ENCODE results near the gene TUBB4B.

The TUBB4B gene

GRCh38 chr9:137220317-137221094, 20.6 kb upstream of the TUBB4B start:
- no peak overlapping the region for H3K4me3 ChIP-seq (IDR thresholded peaks at IDR 0.05; ENCODE audit: insufficient read depth, low read depth, low read length)
- H3K79me2 ChIP-seq (ENCODE audit: insufficient read depth, low read depth): no peaks in the 10 kb centered on the region
- peaks cover 10% of the 10 kb centered on the region for H3K4me1 ChIP-seq (ENCODE audit: low read depth, poor library complexity, severe bottlenecking)
- H3K4me2 ChIP-seq: no peak overlapping the region
- no peaks in the 10 kb centered on the region for H4K20me1 ChIP-seq (ENCODE audit: insufficient read depth)
- no peak overlapping the region for H2AFZ ChIP-seq (ENCODE audit: low read depth)
- no peak overlapping the region for H3K9ac ChIP-seq
- no peaks in the 10 kb centered on the region for H3K27me3 ChIP-seq (ENCODE audit: insufficient read depth, low read depth)
- TF ChIP-seq CTCF (conservative IDR thresholded peaks at IDR 0.05; ENCODE audit: low read depth, low read length): no peak
- no peak overlapping the region for H3K27ac ChIP-seq
- no peaks in the 10 kb centered on the region for H3K36me3 ChIP-seq (ENCODE audit: insufficient read depth)

GRCh38 chr9:137221095-137221505, 20.0 kb upstream of the TUBB4B start:
- no peak for TF ChIP-seq CTCF (conservative IDR thresholded peaks at IDR 0.05; ENCODE audit: low read depth, low read length)
- Histone ChIP-seq H3K4me2 (no peak overlapping the region), H3K79me2 (ENCODE audit: insufficient read depth, low read depth) (no peaks in the 10 kb centered on the region), H2AFZ (ENCODE audit: low read depth) (no peak overlapping the region), H3K27me3 (ENCODE audit: insufficient read depth, low read depth) (no peaks in the 10 kb centered on the region; the same call in 1 of the 2 replicates), H3K4me3 (IDR thresholded peaks at IDR 0.05; ENCODE audit: insufficient read depth, low read depth, low read length) (no peak overlapping the region), H3K36me3 (ENCODE audit: insufficient read depth) (no peaks in the 10 kb centered on the region), H3K27ac (no peak overlapping the region), H3K4me1 (ENCODE audit: low read depth, poor library complexity, severe bottlenecking) (peaks cover 10% of the 10 kb centered on the region), H3K9ac (no peak overlapping the region), H4K20me1 (ENCODE audit: insufficient read depth) (no peaks in the 10 kb centered on the region)

GRCh38 chr9:137221506-137222111, 19.5 kb upstream of the TUBB4B start:
- Histone ChIP-seq H3K4me2 (no peak overlapping the region), H3K27me3 (ENCODE audit: insufficient read depth, low read depth) (peaks cover 3% of the 10 kb centered on the region; the same call in 1 of the 2 replicates), H3K27ac (no peak overlapping the region), H3K4me3 (IDR thresholded peaks at IDR 0.05; ENCODE audit: insufficient read depth, low read depth, low read length) (no peak overlapping the region), H3K36me3 (ENCODE audit: insufficient read depth) (no peaks in the 10 kb centered on the region), H4K20me1 (ENCODE audit: insufficient read depth) (no peaks in the 10 kb centered on the region), H3K4me1 (ENCODE audit: low read depth, poor library complexity, severe bottlenecking) (peaks cover 10% of the 10 kb centered on the region), H3K9ac (no peak overlapping the region), H3K79me2 (ENCODE audit: insufficient read depth, low read depth) (no peaks in the 10 kb centered on the region), H2AFZ (ENCODE audit: low read depth) (no peak overlapping the region)
- TF ChIP-seq CTCF (conservative IDR thresholded peaks at IDR 0.05; ENCODE audit: low read depth, low read length): no peak

- H4K20me1 ChIP-seq (ENCODE audit: insufficient read depth): no peaks in the 10 kb centered on the region
- no peaks in the 10 kb centered on the region for H3K36me3 ChIP-seq (ENCODE audit: insufficient read depth)
- no peak for TF ChIP-seq CTCF (conservative IDR thresholded peaks at IDR 0.05; ENCODE audit: low read depth, low read length)
- H3K79me2 ChIP-seq (ENCODE audit: insufficient read depth, low read depth): no peaks in the 10 kb centered on the region
- H3K4me2 ChIP-seq: peak within 1 kb of the TSS; percentile 88
- H2AFZ ChIP-seq (ENCODE audit: low read depth): peak within 1 kb of the TSS; percentile 69; the same call in 1 of the 2 replicates
- peaks cover 10% of the 10 kb centered on the region for H3K4me1 ChIP-seq (ENCODE audit: low read depth, poor library complexity, severe bottlenecking)
- peaks cover 3% of the 10 kb centered on the region; the same call in 1 of the 2 replicates for H3K27me3 ChIP-seq (ENCODE audit: insufficient read depth, low read depth)
- H3K27ac ChIP-seq: no peak within 1 kb of the TSS
- H3K9ac ChIP-seq: no peak within 1 kb of the TSS
- H3K4me3 ChIP-seq (IDR thresholded peaks at IDR 0.05; ENCODE audit: insufficient read depth, low read depth, low read length): no peak within 1 kb of the TSS
Measured at GRCh38 chr9:137222190-137223077, 18.7 kb upstream of the TUBB4B start, which contains the start of gene RNF208. TSS of gene RNF208 (minus strand) at chr9:137222240. CDS start at chr9:137221212, 1,028 bp downstream.

Measured in KMS-11 (cell line).